Measurements from ENCODE around the gene TMEM258. TPM values are rescaled to one million over a fixed set of nuclear protein-coding genes. Genes with fewer than 3 reads are reported as not detected.
A peak's percentile ranks its signal among the peaks of the same experiment; 100 is the strongest.

The TMEM258 gene
- 263 and 296 TPM in 2 replicates for total RNA-seq (2014; rRNA removed; shearing (Covaris generic))

GRCh38 chr11:61792310-61793082 is at the start of gene TMEM258, which contains the start of gene FEN1:
TMEM258 (minus strand) TSS chr11:61792599; CDS start chr11:61792558, 41 bp downstream.
FEN1 (plus strand) TSS chr11:61792911; CDS start chr11:61795362, 2,451 bp downstream.
- Histone ChIP-seq H3K36me3 (replicated peaks; ENCODE audit: control insufficient read depth, insufficient read depth, low read length) (peaks cover 33% of the 10 kb centered on the region), H3K4me3 (ENCODE audit: insufficient read depth, low read depth, low read length) (peak within 1 kb of the TSS; percentile 87)

GRCh38 chr11:61841636-61842527 is 49.5 kb upstream of the TMEM258 start:
- no peak for DNase-seq
- peaks cover 58% of the 10 kb centered on the region for H3K36me3 ChIP-seq (replicated peaks; ENCODE audit: control insufficient read depth, insufficient read depth, low read length)
- no peak overlapping the region for H3K4me3 ChIP-seq (ENCODE audit: insufficient read depth, low read depth, low read length)
- H3K27me3 ChIP-seq (ENCODE audit: control insufficient read depth, insufficient read depth, low read length), result no peaks in the 10 kb centered on the region

More at GRCh38 chr11:61792310-61793082, at the start of gene TMEM258, which contains the start of gene FEN1:
- DNase-seq, result peak; percentile 97
- no peaks in the 10 kb centered on the region for H3K27me3 ChIP-seq (ENCODE audit: control insufficient read depth, insufficient read depth, low read length)

GRCh38 chr11:61840371-61840770 is 48.0 kb upstream of the TMEM258 start:
- Histone ChIP-seq H3K27me3 (ENCODE audit: control insufficient read depth, insufficient read depth, low read length) (no peaks in the 10 kb centered on the region), H3K36me3 (replicated peaks; ENCODE audit: control insufficient read depth, insufficient read depth, low read length) (peaks cover 53% of the 10 kb centered on the region), H3K4me3 (ENCODE audit: insufficient read depth, low read depth, low read length) (no peak overlapping the region)
- no peak for DNase-seq

- H3K4me3 ChIP-seq (ENCODE audit: insufficient read depth, low read depth, low read length), result no peak overlapping the region
- H3K36me3 ChIP-seq (replicated peaks; ENCODE audit: control insufficient read depth, insufficient read depth, low read length), result peaks cover 51% of the 10 kb centered on the region
- DNase-seq, result no peak
- H3K27me3 ChIP-seq (ENCODE audit: control insufficient read depth, insufficient read depth, low read length), result no peaks in the 10 kb centered on the region
Measured at GRCh38 chr11:61839742-61840141, 47.3 kb upstream of the TMEM258 start.

GRCh38 chr11:61838921-61839320 is 46.5 kb upstream of the TMEM258 start:
- peaks cover 50% of the 10 kb centered on the region for H3K36me3 ChIP-seq (replicated peaks; ENCODE audit: control insufficient read depth, insufficient read depth, low read length)
- no peak overlapping the region for H3K4me3 ChIP-seq (ENCODE audit: insufficient read depth, low read depth, low read length)
- DNase-seq, result no peak
- no peaks in the 10 kb centered on the region for H3K27me3 ChIP-seq (ENCODE audit: control insufficient read depth, insufficient read depth, low read length)

GRCh38 chr11:61838501-61838900 is 46.1 kb upstream of the TMEM258 start:
- Histone ChIP-seq H3K36me3 (replicated peaks; ENCODE audit: control insufficient read depth, insufficient read depth, low read length) (peaks cover 50% of the 10 kb centered on the region), H3K4me3 (ENCODE audit: insufficient read depth, low read depth, low read length) (no peak overlapping the region), H3K27me3 (ENCODE audit: control insufficient read depth, insufficient read depth, low read length) (no peaks in the 10 kb centered on the region)
- no peak for DNase-seq

- H3K36me3 ChIP-seq (replicated peaks; ENCODE audit: control insufficient read depth, insufficient read depth, low read length), result peaks cover 43% of the 10 kb centered on the region
Measured at GRCh38 chr11:61837411-61838005, 45.1 kb upstream of the TMEM258 start.

GRCh38 chr11:61836193-61836592 is 43.8 kb upstream of the TMEM258 start:
- Histone ChIP-seq H3K36me3 (replicated peaks; ENCODE audit: control insufficient read depth, insufficient read depth, low read length) (peaks cover 41% of the 10 kb centered on the region), H3K27me3 (ENCODE audit: control insufficient read depth, insufficient read depth, low read length) (no peaks in the 10 kb centered on the region)

More at GRCh38 chr11:61837411-61838005, 45.1 kb upstream of the TMEM258 start:
- Histone ChIP-seq H3K27me3 (ENCODE audit: control insufficient read depth, insufficient read depth, low read length) (no peaks in the 10 kb centered on the region), H3K4me3 (ENCODE audit: insufficient read depth, low read depth, low read length) (no peak overlapping the region)
- no peak for DNase-seq

GRCh38 chr11:61834278-61835048 is 42.1 kb upstream of the TMEM258 start:
- DNase-seq, result peak; percentile 78
- Histone ChIP-seq H3K4me3 (ENCODE audit: insufficient read depth, low read depth, low read length) (no peak overlapping the region), H3K27me3 (ENCODE audit: control insufficient read depth, insufficient read depth, low read length) (no peaks in the 10 kb centered on the region), H3K36me3 (replicated peaks; ENCODE audit: control insufficient read depth, insufficient read depth, low read length) (peaks cover 24% of the 10 kb centered on the region)

More at GRCh38 chr11:61836193-61836592, 43.8 kb upstream of the TMEM258 start:
- DNase-seq, result no peak
- H3K4me3 ChIP-seq (ENCODE audit: insufficient read depth, low read depth, low read length), result no peak overlapping the region

- H3K4me3 ChIP-seq (ENCODE audit: insufficient read depth, low read depth, low read length), result no peak overlapping the region
- no peak for DNase-seq
- peaks cover 22% of the 10 kb centered on the region for H3K36me3 ChIP-seq (replicated peaks; ENCODE audit: control insufficient read depth, insufficient read depth, low read length)
Measured at GRCh38 chr11:61833926-61834277, 41.5 kb upstream of the TMEM258 start.

GRCh38 chr11:61833471-61833870 is 41.1 kb upstream of the TMEM258 start:
- Histone ChIP-seq H3K36me3 (replicated peaks; ENCODE audit: control insufficient read depth, insufficient read depth, low read length) (peaks cover 18% of the 10 kb centered on the region), H3K4me3 (ENCODE audit: insufficient read depth, low read depth, low read length) (no peak overlapping the region), H3K27me3 (ENCODE audit: control insufficient read depth, insufficient read depth, low read length) (no peaks in the 10 kb centered on the region)
- no peak for DNase-seq

More at GRCh38 chr11:61833926-61834277, 41.5 kb upstream of the TMEM258 start:
- H3K27me3 ChIP-seq (ENCODE audit: control insufficient read depth, insufficient read depth, low read length), result no peaks in the 10 kb centered on the region

- H3K27me3 ChIP-seq (ENCODE audit: control insufficient read depth, insufficient read depth, low read length), result no peaks in the 10 kb centered on the region
- no peak overlapping the region for H3K4me3 ChIP-seq (ENCODE audit: insufficient read depth, low read depth, low read length)
- H3K36me3 ChIP-seq (replicated peaks; ENCODE audit: control insufficient read depth, insufficient read depth, low read length), result peaks cover 17% of the 10 kb centered on the region
- DNase-seq, result no peak
Measured at GRCh38 chr11:61832754-61833153, 40.4 kb upstream of the TMEM258 start.

- Histone ChIP-seq H3K4me3 (ENCODE audit: insufficient read depth, low read depth, low read length) (no peak overlapping the region), H3K36me3 (replicated peaks; ENCODE audit: control insufficient read depth, insufficient read depth, low read length) (peaks cover 13% of the 10 kb centered on the region)
- DNase-seq, result no peak
Measured at GRCh38 chr11:61832207-61832606, 39.8 kb upstream of the TMEM258 start.

More at GRCh38 chr11:61832207-61832606, 39.8 kb upstream of the TMEM258 start:
- no peaks in the 10 kb centered on the region for H3K27me3 ChIP-seq (ENCODE audit: control insufficient read depth, insufficient read depth, low read length)

Measured in H7 (cell line).